Activated CD8-positive, alpha-beta T cell treated with anti-CD3 and anti-CD28 coated beads for 36 hours (primary cell): ENCODE measurements around the gene RAB7B. TPM values are rescaled to one million over a fixed set of nuclear protein-coding genes. Genes with fewer than 3 reads are reported as not detected.
A peak's percentile ranks its signal among the peaks of the same experiment; 100 is the strongest.

ENCODE experiments used
- ATAC-seq: fragments of 200-7000 bp; cut with Tn5 transposase; one replicate; pipeline ENCODE4 v1.10.0; 2021; ENCODE audit warnings: mild to moderate bottlenecking, moderate library complexity
- CTCF ChIA-PET: fragments of 350-600 bp; sonication (Branson Sonifier 250); formaldehyde crosslinking; loops from one replicate; lab custom pipeline; 2021; ENCODE audit warnings: antibody characterized with exemption; lab: Charles Lee
- POLR2A ChIA-PET: fragments of 350-600 bp; sonication (Branson Sonifier 250); formaldehyde crosslinking; loops from one replicate; lab custom pipeline; 2021; ENCODE audit warnings: antibody characterized with exemption; lab: Charles Lee
- DNase-seq: peaks from one replicate; pipeline ENCODE4 v3.0.0-alpha.2; 2020
- H3K27ac Mint-ChIP-seq: one replicate; pipeline ENCODE4 v1.8.0; 2021; ENCODE audit warnings: mild to moderate bottlenecking, mixed read lengths
- H3K27me3 Mint-ChIP-seq: one replicate; pipeline ENCODE4 v1.8.0; 2021; ENCODE audit warnings: mixed read lengths
- H3K36me3 Mint-ChIP-seq: one replicate; pipeline ENCODE4 v1.8.0; 2021; ENCODE audit warnings: low read depth, mixed read lengths
- H3K4me1 Mint-ChIP-seq: one replicate; pipeline ENCODE4 v1.8.0; 2021; ENCODE audit warnings: low read depth, mixed read lengths
- H3K4me3 Mint-ChIP-seq: one replicate; pipeline ENCODE4 v1.8.0; 2021; ENCODE audit warnings: mild to moderate bottlenecking, moderate library complexity, mixed read lengths
- H3K9me3 Mint-ChIP-seq: one replicate; pipeline ENCODE4 v1.8.0; 2021; ENCODE audit warnings: mixed read lengths
- intact Hi-C: fragments of 100-400 bp; cut with micrococcal nuclease; formaldehyde crosslinking; loops from one replicate; pipeline ENCODE4 v1.10.0; 2022
- total RNA-seq, 2 experiments: library from RNA; stranded (reverse); gene quantifications; one replicate each; pipeline ENCODE4 v1.2.3, GENCODE V29; 2021
- TF ChIP-seq, protein P1 (sequence below): fragments of 200-600 bp; IDR thresholded peaks from one replicate; pipeline ENCODE4 v1.8.0; 2022; ENCODE audit warnings: antibody characterized with exemption, mild to moderate bottlenecking

Gene RAB7B
- total RNA-seq, 2 experiments from 2014 or later, result not detected

DNA sequence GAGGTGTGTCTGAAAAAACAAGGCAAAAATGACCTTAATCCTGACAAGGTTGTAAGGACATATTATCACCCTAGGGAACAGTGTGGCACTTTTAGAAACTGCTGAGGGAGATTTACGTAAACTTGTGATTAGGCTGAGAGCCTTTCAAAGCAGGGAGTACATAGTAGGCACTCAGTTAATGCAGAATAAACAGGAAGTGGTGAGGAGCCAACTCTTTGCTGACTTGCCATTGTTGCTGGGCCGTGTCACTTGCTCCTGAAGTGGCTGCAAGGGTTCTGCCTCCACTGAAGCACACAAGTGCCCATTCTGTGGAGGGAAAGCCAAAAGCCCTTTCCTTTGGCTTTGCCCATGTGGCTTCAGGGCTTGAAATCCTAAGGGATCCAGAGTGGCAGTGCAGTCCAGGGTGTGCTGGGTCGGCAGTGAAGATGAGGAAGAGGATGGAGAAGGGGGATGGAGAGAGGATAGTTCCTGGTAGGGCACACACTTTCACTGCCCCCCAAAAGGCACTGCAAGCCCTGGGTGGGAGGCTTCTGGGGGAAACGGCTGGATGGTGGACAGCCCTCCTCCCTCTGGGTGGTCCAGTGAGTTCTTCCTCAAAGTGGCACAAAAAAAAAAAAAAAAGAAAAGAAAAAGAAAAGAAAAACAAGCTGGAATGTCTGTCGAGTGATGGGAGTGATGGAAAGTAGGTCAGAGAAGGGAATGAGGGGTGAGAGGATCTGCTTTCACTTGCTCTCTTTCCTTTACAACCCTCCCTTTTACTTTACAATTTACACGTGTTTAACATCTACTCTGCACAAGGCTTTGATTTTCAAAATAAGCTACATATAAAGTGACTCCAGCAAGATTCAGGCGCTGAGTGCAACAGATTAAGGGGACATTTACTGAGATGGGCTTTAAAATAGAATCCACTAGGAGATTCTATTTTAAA lies 36.1 kb upstream of the RAB7B start:
- POLR2A ChIA-PET, result no interaction called here
- CTCF ChIA-PET, result interaction anchor here (0.7 to 1.1 kb wide), 3 partner anchors 9 to 14 kb away, joined by 3 to 4 read pairs (median 3); no protein-coding TSS in a partner anchor
- Mint-ChIP-seq H3K27me3 (peaks cover 20% of the 10 kb centered on the region), H3K36me3 (no peaks in the 10 kb centered on the region), H3K9me3 (no peaks in the 10 kb centered on the region), H3K27ac (no peak overlapping the region), H3K4me3 (no peak overlapping the region), H3K4me1 (peaks cover 16% of the 10 kb centered on the region)
- intact Hi-C loops, result no loop called here
- ATAC-seq (no peak), DNase-seq (no peak)
- TF ChIP-seq, protein P1, sequence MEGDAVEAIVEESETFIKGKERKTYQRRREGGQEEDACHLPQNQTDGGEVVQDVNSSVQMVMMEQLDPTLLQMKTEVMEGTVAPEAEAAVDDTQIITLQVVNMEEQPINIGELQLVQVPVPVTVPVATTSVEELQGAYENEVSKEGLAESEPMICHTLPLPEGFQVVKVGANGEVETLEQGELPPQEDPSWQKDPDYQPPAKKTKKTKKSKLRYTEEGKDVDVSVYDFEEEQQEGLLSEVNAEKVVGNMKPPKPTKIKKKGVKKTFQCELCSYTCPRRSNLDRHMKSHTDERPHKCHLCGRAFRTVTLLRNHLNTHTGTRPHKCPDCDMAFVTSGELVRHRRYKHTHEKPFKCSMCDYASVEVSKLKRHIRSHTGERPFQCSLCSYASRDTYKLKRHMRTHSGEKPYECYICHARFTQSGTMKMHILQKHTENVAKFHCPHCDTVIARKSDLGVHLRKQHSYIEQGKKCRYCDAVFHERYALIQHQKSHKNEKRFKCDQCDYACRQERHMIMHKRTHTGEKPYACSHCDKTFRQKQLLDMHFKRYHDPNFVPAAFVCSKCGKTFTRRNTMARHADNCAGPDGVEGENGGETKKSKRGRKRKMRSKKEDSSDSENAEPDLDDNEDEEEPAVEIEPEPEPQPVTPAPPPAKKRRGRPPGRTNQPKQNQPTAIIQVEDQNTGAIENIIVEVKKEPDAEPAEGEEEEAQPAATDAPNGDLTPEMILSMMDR, result no peak

DNA sequence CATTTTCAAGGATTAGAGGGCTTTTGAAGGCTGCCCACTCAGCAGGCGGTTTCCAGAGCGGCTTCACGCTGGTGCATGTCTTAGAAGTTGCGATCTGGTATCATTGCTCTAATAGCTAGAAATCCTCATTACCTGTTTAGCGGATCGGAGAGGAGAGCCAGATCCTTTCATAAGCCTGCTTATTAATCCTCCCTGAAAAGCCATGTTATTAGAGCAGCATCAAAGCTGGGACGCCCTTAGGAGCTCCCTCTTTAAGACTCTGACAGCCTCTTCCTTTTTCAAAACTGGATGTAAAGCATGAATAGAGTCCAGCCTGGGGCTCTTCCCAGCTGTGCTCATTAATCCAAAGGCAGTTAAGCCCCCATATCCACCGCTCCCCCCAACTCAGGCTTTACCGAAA lies 34.4 kb upstream of the RAB7B start:
- ATAC-seq (no peak), DNase-seq (no peak)
- Mint-ChIP-seq H3K4me1 (peaks cover 16% of the 10 kb centered on the region), H3K4me3 (no peak overlapping the region), H3K27me3 (peaks cover 28% of the 10 kb centered on the region), H3K27ac (no peak overlapping the region), H3K36me3 (no peaks in the 10 kb centered on the region), H3K9me3 (no peaks in the 10 kb centered on the region)
- TF ChIP-seq, protein P1, result no peak
- ChIA-PET CTCF (interaction anchor here (1.0 to 1.6 kb wide), 2 partner anchors 8 to 68 kb away, joined by 4 to 11 read pairs; no protein-coding TSS in a partner anchor), POLR2A (interaction anchor here (1.6 kb wide), 1 partner anchor 7 kb away, joined by 5 read pairs; no protein-coding TSS in a partner anchor)
- intact Hi-C loops, result no loop called here

DNA sequence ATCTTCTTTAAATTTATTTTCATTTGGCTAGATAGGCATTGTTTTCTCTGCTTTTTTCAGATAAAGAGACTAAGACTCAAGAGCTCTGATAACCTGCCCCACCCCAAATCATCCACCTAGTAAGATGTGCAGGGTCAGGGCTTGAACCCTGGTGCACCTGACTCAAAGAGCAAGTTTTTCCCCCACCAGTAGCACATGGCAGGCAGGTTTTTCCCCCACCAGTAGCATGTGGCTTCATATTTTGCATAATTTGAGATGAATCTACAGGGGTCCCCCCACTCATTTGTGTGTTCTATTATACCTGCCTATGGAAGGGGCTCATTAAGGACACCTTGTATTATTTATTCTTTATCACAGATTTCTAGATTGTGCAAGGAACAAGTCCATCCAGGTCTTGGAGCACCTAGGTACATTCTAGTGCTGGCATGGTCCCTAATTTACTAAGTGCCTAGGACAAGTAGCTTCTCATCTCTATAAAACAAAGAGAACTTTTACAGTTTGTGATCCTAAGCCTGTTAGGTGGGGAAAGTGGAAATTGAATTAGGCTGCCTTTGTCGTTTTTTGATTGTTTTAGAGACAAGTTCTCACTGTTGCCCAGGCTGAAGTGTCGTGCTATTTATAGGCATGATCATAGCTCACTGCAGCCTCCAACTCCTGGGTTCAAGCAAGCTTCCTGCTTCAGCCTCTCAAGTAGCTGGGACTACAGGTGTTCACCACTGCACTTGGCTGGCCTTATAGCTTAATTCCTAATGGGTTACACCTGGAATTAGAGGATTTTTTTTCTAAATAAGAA lies 33.7 kb upstream of the RAB7B start:
- peaks cover 16% of the 10 kb centered on the region for H3K4me1 Mint-ChIP-seq
- CTCF ChIA-PET, result interaction anchor here (1.6 kb wide), 1 partner anchor 69 kb away, joined by 11 read pairs; no protein-coding TSS in a partner anchor
- POLR2A ChIA-PET, result interaction anchor here (1.6 kb wide), 1 partner anchor 8 kb away, joined by 5 read pairs; no protein-coding TSS in a partner anchor
- H3K27me3 Mint-ChIP-seq, result peaks cover 28% of the 10 kb centered on the region
- H3K4me3 Mint-ChIP-seq, result no peak overlapping the region
- H3K27ac Mint-ChIP-seq, result no peak overlapping the region
- peak; percentile 51 for ATAC-seq
- no peaks in the 10 kb centered on the region for H3K9me3 Mint-ChIP-seq
- intact Hi-C loops, result no loop called here
- TF ChIP-seq, protein P1, result no peak
- DNase-seq, result peak; percentile 36
- H3K36me3 Mint-ChIP-seq, result no peaks in the 10 kb centered on the region

DNA sequence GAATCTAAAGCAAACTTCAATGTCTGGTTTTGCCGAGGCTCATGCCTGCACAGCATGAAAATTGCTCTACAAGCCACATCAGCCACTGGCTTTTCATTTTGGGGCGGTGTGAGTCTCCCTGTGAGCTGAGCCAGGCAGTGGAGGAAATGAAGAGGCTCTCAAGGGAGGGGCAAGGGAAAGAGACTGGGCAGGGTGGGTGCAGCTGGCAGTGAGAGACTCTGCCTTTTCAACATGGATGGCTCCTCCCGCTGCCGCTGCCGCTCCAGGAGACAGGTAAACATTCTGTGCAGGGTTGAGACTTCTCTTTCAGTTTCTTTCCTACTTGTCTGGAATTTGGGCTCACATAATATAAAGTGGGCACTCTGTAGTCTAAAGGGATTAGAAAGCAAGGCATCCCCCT lies 31.8 kb upstream of the RAB7B start:
- TF ChIP-seq, protein P1, result no peak
- no peaks in the 10 kb centered on the region for H3K9me3 Mint-ChIP-seq
- ChIA-PET CTCF (interaction anchor here (1.8 to 8.3 kb wide), 2 partner anchors 9 to 71 kb away, joined by 5 to 236 read pairs; no protein-coding TSS in a partner anchor), POLR2A (no interaction called here)
- no peak overlapping the region for H3K27ac Mint-ChIP-seq
- DNase-seq (no peak), ATAC-seq (peak; percentile 34)
- H3K36me3 Mint-ChIP-seq, result no peaks in the 10 kb centered on the region
- intact Hi-C loops, result no loop called here
- peaks cover 20% of the 10 kb centered on the region for H3K4me1 Mint-ChIP-seq
- no peak overlapping the region for H3K4me3 Mint-ChIP-seq
- peaks cover 30% of the 10 kb centered on the region for H3K27me3 Mint-ChIP-seq
